ENCODE results near the gene ING1. TPM values are rescaled to one million over a fixed set of nuclear protein-coding genes. Genes with fewer than 3 reads are reported as not detected.

The ING1 gene
- total and polyA plus RNA-seq, 2 of the 4 experiments (the other 2 are of a cell fraction) = 9.1 to 13.5 TPM

DNA sequence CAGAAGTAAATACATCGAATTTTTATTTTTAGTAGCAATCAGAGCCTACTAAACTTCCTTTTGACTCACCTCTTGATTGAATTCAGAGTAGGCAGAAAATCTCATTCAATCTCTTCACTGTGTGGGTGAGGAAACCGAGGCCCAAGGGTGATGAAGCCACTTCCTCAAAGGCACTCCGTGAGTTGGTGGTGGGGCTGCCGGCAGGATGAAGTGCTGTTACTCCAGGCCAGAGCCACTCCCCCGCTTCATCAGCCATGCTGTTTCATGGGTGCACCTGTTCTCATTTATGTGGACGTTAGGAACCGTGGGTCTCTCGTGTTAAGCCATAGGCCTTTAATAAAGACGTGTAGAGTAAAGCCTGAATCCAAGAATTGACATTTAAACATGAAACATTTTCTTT, 13.2 kb downstream of the ING1 start:
- WGBS, 2 experiments (ENCODE audit: extremely low coverage in 2 of 2, insufficient read length in 1 of 2) = 96% methylated on average over 6 of the region's 9 CpGs; no CpG with 5 or more reads in 1 of the 2 experiments

More for the DNA sequence above, 13.2 kb downstream of the ING1 start:
- Histone ChIP-seq H2AK9ac (replicated peaks; ENCODE audit: low read depth, low read length, poor library complexity) (no peak overlapping the region), H2BK120ac (ENCODE audit: low read depth, low read length) (no peak overlapping the region), H3K9me1 (ENCODE audit: insufficient read depth, low read length) (peaks cover 11% of the 10 kb centered on the region; the same call in 1 of the 2 replicates), H4K91ac (ENCODE audit: insufficient read depth, low read depth, low read length) (no peak overlapping the region), H2BK5ac (ENCODE audit: low read depth, low read length, poor library complexity, severe bottlenecking) (no peak overlapping the region), H3K9me3 (ENCODE audit: control insufficient read depth, insufficient read depth, low read length) (no peaks in the 10 kb centered on the region), H4K20me1 (ENCODE audit: insufficient read depth, low read length) (peaks cover 3% of the 10 kb centered on the region; the same call in 1 of the 2 replicates), H3K79me1 (ENCODE audit: low read depth in 1 of 2, low read length in 2 of 2) (peaks cover 1 to 22% of the 10 kb centered on the region in 2 experiments; a peak in 3 of 4 replicates), H3K27me3 (ENCODE audit: control insufficient read depth, insufficient read depth, low read length) (no peaks in the 10 kb centered on the region), H3K18ac (ENCODE audit: low read depth, low read length) (no peak overlapping the region), H3K56ac (ENCODE audit: extremely low read depth, insufficient read depth, low read length) (no peak overlapping the region), H4K5ac (ENCODE audit: low read depth, low read length) (no peak overlapping the region), H3K4ac (ENCODE audit: low read depth, low read length) (no peak overlapping the region), H3K4me3 (ENCODE audit: insufficient read depth, low read depth, low read length) (no peak overlapping the region), H2AK5ac (ENCODE audit: low read depth, low read length) (no peak overlapping the region), H3K4me2 (ENCODE audit: low read depth, low read length) (no peak overlapping the region), H3K4me1 (ENCODE audit: control insufficient read depth, insufficient read depth, low read length) (0 out of 2 replicates have a peak, but pooled peaks cover 2% of the 10 kb centered on the region), H4K8ac (ENCODE audit: low read depth in 2 of 2, low read length in 2 of 2) (no peak overlapping the region), H2BK20ac (ENCODE audit: low read depth, low read length) (no peak overlapping the region), H3K27ac (ENCODE audit: insufficient read depth, low read length) (no peak overlapping the region), H2AFZ (replicated peaks; ENCODE audit: low read length, poor library complexity) (no peak overlapping the region), H3K9ac (ENCODE audit: low read depth, low read length) (no peak overlapping the region), H3K14ac (replicated peaks; ENCODE audit: low read depth, low read length) (no peak overlapping the region), H3K23ac (ENCODE audit: low read depth, low read length) (no peak overlapping the region), H3K36me3 (ENCODE audit: control insufficient read depth, insufficient read depth, low read length) (peaks cover 6% of the 10 kb centered on the region), H2BK15ac (ENCODE audit: low read depth, low read length) (no peak overlapping the region)
- ATAC-seq (ENCODE audit: low read depth) (no peak), DNase-seq (no peak)
- TF ChIP-seq, protein P1, sequence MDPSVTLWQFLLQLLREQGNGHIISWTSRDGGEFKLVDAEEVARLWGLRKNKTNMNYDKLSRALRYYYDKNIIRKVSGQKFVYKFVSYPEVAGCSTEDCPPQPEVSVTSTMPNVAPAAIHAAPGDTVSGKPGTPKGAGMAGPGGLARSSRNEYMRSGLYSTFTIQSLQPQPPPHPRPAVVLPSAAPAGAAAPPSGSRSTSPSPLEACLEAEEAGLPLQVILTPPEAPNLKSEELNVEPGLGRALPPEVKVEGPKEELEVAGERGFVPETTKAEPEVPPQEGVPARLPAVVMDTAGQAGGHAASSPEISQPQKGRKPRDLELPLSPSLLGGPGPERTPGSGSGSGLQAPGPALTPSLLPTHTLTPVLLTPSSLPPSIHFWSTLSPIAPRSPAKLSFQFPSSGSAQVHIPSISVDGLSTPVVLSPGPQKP (IDR thresholded peaks at IDR 0.05; ENCODE audit: borderline replicate concordance, low read depth, low read length) = no peak
- TF ChIP-seq, protein P2, sequence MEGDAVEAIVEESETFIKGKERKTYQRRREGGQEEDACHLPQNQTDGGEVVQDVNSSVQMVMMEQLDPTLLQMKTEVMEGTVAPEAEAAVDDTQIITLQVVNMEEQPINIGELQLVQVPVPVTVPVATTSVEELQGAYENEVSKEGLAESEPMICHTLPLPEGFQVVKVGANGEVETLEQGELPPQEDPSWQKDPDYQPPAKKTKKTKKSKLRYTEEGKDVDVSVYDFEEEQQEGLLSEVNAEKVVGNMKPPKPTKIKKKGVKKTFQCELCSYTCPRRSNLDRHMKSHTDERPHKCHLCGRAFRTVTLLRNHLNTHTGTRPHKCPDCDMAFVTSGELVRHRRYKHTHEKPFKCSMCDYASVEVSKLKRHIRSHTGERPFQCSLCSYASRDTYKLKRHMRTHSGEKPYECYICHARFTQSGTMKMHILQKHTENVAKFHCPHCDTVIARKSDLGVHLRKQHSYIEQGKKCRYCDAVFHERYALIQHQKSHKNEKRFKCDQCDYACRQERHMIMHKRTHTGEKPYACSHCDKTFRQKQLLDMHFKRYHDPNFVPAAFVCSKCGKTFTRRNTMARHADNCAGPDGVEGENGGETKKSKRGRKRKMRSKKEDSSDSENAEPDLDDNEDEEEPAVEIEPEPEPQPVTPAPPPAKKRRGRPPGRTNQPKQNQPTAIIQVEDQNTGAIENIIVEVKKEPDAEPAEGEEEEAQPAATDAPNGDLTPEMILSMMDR (conservative IDR thresholded peaks at IDR 0.05; ENCODE audit: low read depth, low read length) = no peak
- TF ChIP-seq MXI1 (IDR thresholded peaks at IDR 0.05; ENCODE audit: borderline replicate concordance, low read depth, low read length) = no peak
- TF ChIP-seq NFE2L2 (IDR thresholded peaks at IDR 0.05; ENCODE audit: low read depth, low read length) = no peak
- ChIA-PET POLR2A (ENCODE audit: unreplicated experiment) (no interaction called here), CTCF (no interaction called here)
- intact Hi-C loops (cut with micrococcal nuclease) (no loop called here), dilution Hi-C loops (cut with HindIII; ENCODE audit: low sequenced_read_pairs, unreplicated experiment) (no loop called here), in situ Hi-C loops (cut with MboI; ENCODE audit: low sequenced_read_pairs) (no loop called here)
- BruUV-seq (replicated peaks) = no TSS peak

Measured in IMR-90 (cell line).